Ishikawa (cell line): ENCODE measurements around the gene DOCK3.

Experiments used
- CEBPB ChIP-seq: IDR thresholded peaks from 2 replicates; pipeline ENCODE4 v1.6.1; 2012
- CREB1 ChIP-seq: IDR thresholded peaks from 2 replicates; pipeline ENCODE4 v1.6.1; 2012; ENCODE audit warnings: low read depth
- EGR1 ChIP-seq: IDR thresholded peaks from 2 replicates; pipeline ENCODE4 v1.6.1; 2012
- EP300 ChIP-seq: IDR thresholded peaks from 2 replicates; pipeline ENCODE4 v1.6.1; 2012; ENCODE audit warnings: borderline replicate concordance
- FOXM1 ChIP-seq: IDR thresholded peaks from 2 replicates; pipeline ENCODE4 v1.6.1; 2012; ENCODE audit warnings: low read depth, borderline replicate concordance
- MAX ChIP-seq: IDR thresholded peaks from 2 replicates; pipeline ENCODE4 v1.6.1; 2012
- NFIC ChIP-seq: IDR thresholded peaks from 2 replicates; pipeline ENCODE4 v1.6.1; 2012
- RAD21 ChIP-seq: IDR thresholded peaks from 2 replicates; pipeline ENCODE4 v1.6.1; 2012; ENCODE audit warnings: low read depth
- REST ChIP-seq: IDR thresholded peaks from 2 replicates; pipeline ENCODE4 v1.6.1; 2012; ENCODE audit warnings: low read depth, mild to moderate bottlenecking
- TAF1 ChIP-seq: IDR thresholded peaks from 2 replicates; pipeline ENCODE4 v1.6.1; 2012; ENCODE audit warnings: low read depth, mild to moderate bottlenecking
- TCF12 ChIP-seq: IDR thresholded peaks from 2 replicates; pipeline ENCODE4 v1.6.1; 2012; ENCODE audit warnings: low read depth
- TEAD4 ChIP-seq: IDR thresholded peaks from 2 replicates; pipeline ENCODE4 v1.6.1; 2012
- YY1 ChIP-seq: IDR thresholded peaks from 2 replicates; pipeline ENCODE4 v1.6.1; 2012; ENCODE audit warnings: low read depth
- ZBTB7A ChIP-seq: IDR thresholded peaks from 2 replicates; pipeline ENCODE4 v1.6.1; 2012; ENCODE audit warnings: low read depth

GRCh38 chr3:50737193-50737905 lies 62.6 kb downstream of the DOCK3 start:
- TF ChIP-seq EGR1 (no peak), RAD21 (no peak), TCF12 (no peak), YY1 (no peak), TAF1 (no peak), MAX (no peak), REST (no peak), EP300 (no peak), NFIC (no peak), CREB1 (no peak), CEBPB (no peak), TEAD4 (no peak), ZBTB7A (no peak), FOXM1 (no peak)
